Skeletal muscle tissue (tissue), 5 donors: ENCODE measurements around the gene CSNK1E. TPM values are rescaled to one million over a fixed set of nuclear protein-coding genes. Genes with fewer than 3 reads are reported as not detected.

Source experiments
- H3K27ac ChIP-seq: one replicate; pipeline ENCODE4 v1.7.0; 2013; ENCODE audit warnings: mild to moderate bottlenecking, low read depth, low read length, inconsistent platforms
- H3K27me3 ChIP-seq, 3 donors: one replicate each; pipeline ENCODE4 v1.7.0; 2013; ENCODE audit warnings: low read length in 3 of 3; ENCODE audit not compliant: control insufficient read depth in 3 of 3, insufficient read depth in 3 of 3
- H3K36me3 ChIP-seq, 3 donors: one replicate each; pipeline ENCODE4 v1.7.0; 2013; ENCODE audit warnings: low read length in 3 of 3; ENCODE audit not compliant: control insufficient read depth in 3 of 3, insufficient read depth in 3 of 3
- H3K4me1 ChIP-seq, 3 donors: one replicate each; pipeline ENCODE4 v1.7.0; 2013; ENCODE audit warnings: low read length in 3 of 3, mild to moderate bottlenecking in 3 of 3; ENCODE audit not compliant: control insufficient read depth in 3 of 3, insufficient read depth in 3 of 3
- H3K4me3 ChIP-seq, 3 donors: one replicate each; pipeline ENCODE4 v1.7.0; 2013; ENCODE audit warnings: low read length in 3 of 3
- H3K9ac ChIP-seq, 3 donors: one replicate each; pipeline ENCODE4 v1.7.0; 2013; ENCODE audit warnings: low read length in 3 of 3, mild to moderate bottlenecking in 3 of 3, moderate library complexity in 2 of 3, low read depth in 1 of 3
- H3K9me3 ChIP-seq, 3 donors: one replicate each; pipeline ENCODE4 v1.7.0; 2013; ENCODE audit warnings: low read length in 3 of 3; ENCODE audit not compliant: control insufficient read depth in 3 of 3
- small RNA-seq: library from RNA; depleted of rRNA; stranded (forward); fragments of <200 nt; gene quantifications from one replicate; pipeline ENCODE3, GENCODE V24; 2014
- total RNA-seq: library from RNA; depleted of rRNA; stranded (reverse); fragments of >200 nt; gene quantifications from one replicate; pipeline ENCODE4 v1.2.3, GENCODE V29; 2014
- donor health status: Osteomylitis.

The CSNK1E gene
- total RNA-seq, 1 donor from 2014 or later, result 71.0 TPM

DNA sequence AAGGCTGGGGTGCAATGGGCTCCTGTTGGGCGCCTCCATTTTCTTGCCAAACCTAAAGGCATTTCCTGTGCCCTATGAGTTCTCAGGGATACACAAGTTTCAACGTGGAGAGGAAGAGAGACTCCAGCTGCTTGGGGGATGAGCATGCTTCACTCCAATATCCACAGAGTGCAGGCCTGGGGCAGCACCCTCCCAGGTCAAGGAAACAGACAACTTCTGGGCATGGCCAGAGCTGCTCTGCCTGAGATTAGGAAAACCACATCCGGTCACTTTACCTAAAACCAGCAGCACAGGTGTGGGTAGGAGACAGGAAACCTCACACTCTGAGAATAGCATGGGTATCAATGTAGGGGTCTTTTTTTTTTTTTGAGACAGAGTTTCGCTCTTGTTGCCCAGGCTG is 73.1 kb downstream of the CSNK1E start:
- H3K4me1 ChIP-seq, result peaks cover 42 to 56% (median 52%) of the 10 kb centered on the region in 3 donors
- H3K36me3 ChIP-seq, result peaks cover 28 to 41% (median 37%) of the 10 kb centered on the region in 3 donors
- no peak overlapping the region for H3K27ac ChIP-seq

DNA sequence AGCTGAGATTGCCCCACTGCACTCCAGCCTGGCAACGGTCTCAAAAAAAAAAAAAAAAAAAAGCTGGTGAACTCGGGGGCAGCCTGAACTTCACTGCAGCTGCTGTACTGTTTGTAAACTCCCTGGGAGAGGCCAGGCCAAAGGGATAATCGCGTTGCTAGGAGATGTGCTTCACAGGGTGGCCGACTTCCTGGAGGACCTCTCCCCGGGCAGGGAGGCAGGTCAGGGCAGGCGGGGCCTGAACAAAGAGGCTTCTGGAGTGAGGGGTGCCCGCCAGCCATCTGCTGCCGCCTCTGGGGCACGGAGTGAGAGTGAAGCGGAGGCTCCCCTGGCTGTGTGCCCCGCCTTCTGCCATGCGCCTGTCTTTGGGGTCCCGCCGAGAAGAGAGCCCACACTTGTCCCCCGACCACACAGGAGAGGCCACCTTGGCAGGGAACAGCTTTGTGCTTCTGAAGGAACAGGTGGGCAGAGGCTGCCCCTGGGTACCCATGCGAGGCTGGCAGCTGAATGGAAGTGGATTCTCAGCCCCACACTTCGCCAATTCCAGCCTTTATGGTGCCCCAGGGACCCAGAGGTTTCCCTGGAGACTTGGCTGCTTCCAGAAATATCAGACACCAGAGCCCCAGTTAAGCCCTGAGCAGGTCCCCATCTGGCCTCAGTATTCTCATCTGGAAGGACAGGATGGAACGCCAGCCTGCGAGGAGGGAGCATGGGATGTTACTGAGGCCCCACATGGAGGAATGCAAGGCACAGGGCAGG is 74.0 kb downstream of the CSNK1E start:
- H3K4me3 ChIP-seq, result no peak overlapping the region
- peak overlapping the region in 1 of 3 donors; percentile 25 for H3K9ac ChIP-seq
- peaks cover 50 to 66% (median 60%) of the 10 kb centered on the region in 3 donors for H3K4me1 ChIP-seq
- peak overlapping the region; percentile 47 for H3K27ac ChIP-seq
- H3K36me3 ChIP-seq, result peaks cover 28 to 41% (median 37%) of the 10 kb centered on the region in 3 donors
- no peaks in the 10 kb centered on the region for H3K9me3 ChIP-seq
- H3K27me3 ChIP-seq, result no peaks in the 10 kb centered on the region

More for the DNA sequence above, 73.1 kb downstream of the CSNK1E start:
- Histone ChIP-seq H3K9me3 (no peaks in the 10 kb centered on the region), H3K27me3 (no peaks in the 10 kb centered on the region), H3K9ac (no peak overlapping the region), H3K4me3 (no peak overlapping the region)

DNA sequence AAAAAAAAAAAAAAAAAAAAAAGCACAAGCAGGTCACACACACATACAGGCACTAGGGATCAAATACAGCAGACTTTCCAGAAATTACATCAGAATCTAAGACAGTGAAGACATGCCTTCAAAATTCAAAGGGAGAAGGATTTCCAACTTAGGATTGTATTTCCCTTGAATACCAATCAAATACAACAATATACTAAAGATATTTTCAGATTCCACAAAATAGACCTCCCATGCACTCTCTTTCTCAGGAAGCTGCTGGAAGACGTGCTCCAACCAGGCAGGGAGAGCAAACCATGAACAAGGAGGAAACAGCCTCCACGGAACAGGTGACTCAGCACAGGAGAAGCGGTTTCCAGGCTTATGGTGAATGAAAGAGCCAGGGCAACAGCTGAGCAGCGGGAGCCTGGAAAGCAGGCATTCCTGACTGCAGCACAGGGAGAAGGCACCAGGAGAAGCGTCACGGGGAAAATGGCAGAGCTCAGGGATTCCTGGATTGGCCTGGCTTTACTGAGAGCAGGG is 76.4 kb downstream of the CSNK1E start:
- H3K4me1 ChIP-seq, result peaks cover 37 to 62% (median 48%) of the 10 kb centered on the region in 3 donors
- peak overlapping the region; percentile 46 for H3K27ac ChIP-seq
- H3K27me3 ChIP-seq, result no peaks in the 10 kb centered on the region
- H3K9ac ChIP-seq, result peak overlapping the region in 1 of 3 donors; percentile 58
- H3K9me3 ChIP-seq, result no peaks in the 10 kb centered on the region
- H3K36me3 ChIP-seq, result peaks cover 14 to 30% (median 25%) of the 10 kb centered on the region in 3 donors
- no peak overlapping the region for H3K4me3 ChIP-seq

Small RNAs within 50 kb of the gene (small RNA-seq; reads per million reads assigned to genes)
- gene RF00017, result not detected

Other genes starting within 250 kb of the CSNK1E start
- gene SLC16A8, start 233.2 kb downstream of the CSNK1E start, total RNA-seq, result 1.0 TPM
- not detected for gene BAIAP2L2, start 206.7 kb downstream of the CSNK1E start, total RNA-seq
- 14.1 TPM for gene PLA2G6, start 135.6 kb downstream of the CSNK1E start, total RNA-seq
- 4.2 TPM for gene MAFF, start 115.4 kb downstream of the CSNK1E start, total RNA-seq
- 11.0 TPM for gene TMEM184B, start 44.4 kb downstream of the CSNK1E start, total RNA-seq
- gene KCNJ4, start 137.8 kb upstream of the CSNK1E start, total RNA-seq, result not detected
- 32.9 TPM for gene KDELR3, start 150.7 kb upstream of the CSNK1E start, total RNA-seq
- 358 TPM for gene DDX17, start 188.9 kb upstream of the CSNK1E start, total RNA-seq